Measurements from ENCODE around the gene PDXK. TPM values are rescaled to one million over a fixed set of nuclear protein-coding genes. Genes with fewer than 3 reads are reported as not detected.

The PDXK gene
- polyA plus RNA-seq, 6 donors from 2014 or later, result 28.5 to 46.1 (median 39.2) TPM

GRCh38 chr21:43748622-43749021 is 29.7 kb downstream of the PDXK start:
- Mint-ChIP-seq H3K9me3 (no peaks in the 10 kb centered on the region), H3K4me3 (no peak overlapping the region), H3K27me3 (no peaks in the 10 kb centered on the region), H3K4me1 (no peaks in the 10 kb centered on the region), H3K36me3 (peaks cover 5 to 10% of the 10 kb centered on the region in 2 donors), H3K27ac (no peak overlapping the region)
- DNase-seq (no peak), ATAC-seq (ENCODE audit: low read depth in 2 of 2) (no peak)

DNA sequence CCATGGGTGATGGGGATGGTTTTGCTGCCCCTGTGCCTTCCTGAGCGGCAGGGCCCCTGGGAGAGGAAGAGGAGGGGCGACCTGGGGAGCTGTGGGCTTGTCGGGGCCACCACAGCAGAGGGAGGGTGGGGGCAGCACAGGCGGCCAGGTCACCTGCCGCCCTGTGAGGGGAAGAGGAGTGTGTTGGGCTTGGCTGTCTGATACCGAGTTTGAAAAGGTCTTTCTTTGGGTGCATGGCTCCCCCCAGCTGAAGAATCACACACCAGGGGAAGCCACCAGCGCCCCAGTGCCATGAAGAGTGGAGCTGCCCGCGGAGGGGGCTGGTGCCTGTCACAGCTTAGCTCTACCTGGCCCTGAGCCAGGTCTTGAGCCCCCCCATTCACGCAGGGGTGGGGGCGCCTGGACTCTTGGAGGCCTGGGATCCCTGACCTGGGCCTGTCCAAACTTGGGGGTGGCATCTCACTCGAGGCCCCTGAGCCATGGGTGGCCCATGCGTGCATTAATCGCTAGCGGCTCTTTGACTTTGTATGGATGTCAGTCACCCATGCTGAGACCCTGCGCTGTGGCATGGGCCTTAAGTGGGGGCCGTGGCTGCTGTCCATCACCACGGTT is 30.8 kb downstream of the PDXK start:
- Mint-ChIP-seq H3K4me1 (no peaks in the 10 kb centered on the region), H3K36me3 (peaks cover 4 to 8% of the 10 kb centered on the region in 2 donors), H3K27ac (peak overlapping the region in 1 of 6 donors; percentile 76), H3K4me3 (no peak overlapping the region), H3K27me3 (no peaks in the 10 kb centered on the region), H3K9me3 (no peaks in the 10 kb centered on the region)
- no peak for ATAC-seq (ENCODE audit: low read depth in 2 of 2)
- no peak for DNase-seq

- peak overlapping the region in 1 of 8 donors; percentile 23 for H3K4me3 Mint-ChIP-seq
- H3K4me1 Mint-ChIP-seq, result no peaks in the 10 kb centered on the region
- no peaks in the 10 kb centered on the region for H3K27me3 Mint-ChIP-seq
- DNase-seq (no peak), ATAC-seq (ENCODE audit: low read depth in 2 of 2) (no peak)
- peak overlapping the region in 1 of 6 donors; percentile 70 for H3K27ac Mint-ChIP-seq
- H3K36me3 Mint-ChIP-seq, result peaks cover 0 to 5% of the 10 kb centered on the region in 2 donors
- no peaks in the 10 kb centered on the region for H3K9me3 Mint-ChIP-seq
Measured at GRCh38 chr21:43750339-43751033, 31.6 kb downstream of the PDXK start.

GRCh38 chr21:43751955-43752591 is 33.1 kb downstream of the PDXK start:
- Mint-ChIP-seq H3K4me1 (no peaks in the 10 kb centered on the region), H3K9me3 (no peaks in the 10 kb centered on the region), H3K27me3 (no peaks in the 10 kb centered on the region), H3K4me3 (no peak overlapping the region), H3K36me3 (peaks cover 0 to 5% of the 10 kb centered on the region in 2 donors), H3K27ac (peak overlapping the region in 1 of 6 donors; percentile 33)
- no peak for DNase-seq
- no peak for ATAC-seq (ENCODE audit: low read depth in 2 of 2)

- DNase-seq (no peak), ATAC-seq (ENCODE audit: low read depth in 2 of 2) (no peak)
- no peaks in the 10 kb centered on the region for H3K27me3 Mint-ChIP-seq
- H3K4me1 Mint-ChIP-seq, result peaks cover 0 to 3% (median 0%) of the 10 kb centered on the region in 3 donors
- H3K36me3 Mint-ChIP-seq, result peaks cover 0 to 5% of the 10 kb centered on the region in 2 donors
- no peak overlapping the region for H3K4me3 Mint-ChIP-seq
- peak overlapping the region in 1 of 6 donors; percentile 54 for H3K27ac Mint-ChIP-seq
- no peaks in the 10 kb centered on the region for H3K9me3 Mint-ChIP-seq
Measured at GRCh38 chr21:43752758-43753438, 34.0 kb downstream of the PDXK start.

- no peak overlapping the region for H3K4me3 Mint-ChIP-seq
- no peaks in the 10 kb centered on the region for H3K27me3 Mint-ChIP-seq
- ATAC-seq (ENCODE audit: low read depth in 2 of 2), result no peak
- H3K4me1 Mint-ChIP-seq, result peaks cover 0 to 3% (median 0%) of the 10 kb centered on the region in 3 donors
- H3K36me3 Mint-ChIP-seq, result peaks cover 0 to 5% of the 10 kb centered on the region in 2 donors
- DNase-seq, result no peak
- no peaks in the 10 kb centered on the region for H3K9me3 Mint-ChIP-seq
- H3K27ac Mint-ChIP-seq, result no peak overlapping the region
Measured at GRCh38 chr21:43753439-43753799, 34.5 kb downstream of the PDXK start.

- Mint-ChIP-seq H3K4me1 (peaks cover 0 to 3% (median 0%) of the 10 kb centered on the region in 3 donors), H3K27me3 (no peaks in the 10 kb centered on the region), H3K9me3 (no peaks in the 10 kb centered on the region), H3K27ac (no peak overlapping the region), H3K36me3 (peaks cover 0 to 5% of the 10 kb centered on the region in 2 donors), H3K4me3 (no peak overlapping the region)
- DNase-seq (no peak), ATAC-seq (ENCODE audit: low read depth in 2 of 2) (no peak)
Measured at GRCh38 chr21:43754948-43755781, 36.2 kb downstream of the PDXK start.

DNA sequence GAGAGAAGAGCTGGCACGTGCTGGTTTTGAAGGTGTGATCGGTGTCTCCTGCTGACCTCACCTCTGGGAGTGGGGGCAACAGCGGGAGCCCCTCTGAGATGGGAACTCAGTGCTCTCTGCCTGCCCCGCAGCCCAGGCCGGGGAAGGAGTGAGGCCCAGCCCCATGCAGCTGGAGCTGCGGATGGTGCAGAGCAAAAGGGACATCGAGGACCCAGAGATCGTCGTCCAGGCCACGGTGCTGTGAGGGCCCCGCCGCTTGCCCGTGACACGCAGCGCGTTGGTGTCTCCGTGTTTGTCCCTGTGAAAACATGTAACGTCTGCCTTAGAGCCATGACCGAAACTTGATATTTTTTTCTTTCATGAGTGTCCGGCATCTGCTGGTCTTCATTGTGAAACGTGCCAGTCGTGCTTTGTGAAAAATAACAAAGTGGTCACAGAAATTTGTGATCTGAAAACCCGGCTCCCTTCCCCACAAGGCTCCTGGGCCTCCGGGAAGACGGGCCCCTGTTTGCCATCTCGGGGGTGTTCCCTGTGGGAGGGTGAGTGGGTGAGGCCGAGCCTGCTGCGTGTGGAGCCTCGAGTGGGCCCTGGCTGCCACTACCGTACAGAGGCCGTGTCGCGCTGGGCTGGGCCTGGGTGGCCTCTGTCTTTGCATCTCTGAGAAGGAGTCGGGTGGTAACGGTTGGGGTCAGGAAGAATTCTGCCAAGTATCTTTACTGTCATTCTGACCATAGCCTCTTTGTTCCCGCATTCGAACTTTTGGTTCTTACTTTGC is 37.1 kb downstream of the PDXK start:
- no peak overlapping the region for H3K27ac Mint-ChIP-seq

DNA sequence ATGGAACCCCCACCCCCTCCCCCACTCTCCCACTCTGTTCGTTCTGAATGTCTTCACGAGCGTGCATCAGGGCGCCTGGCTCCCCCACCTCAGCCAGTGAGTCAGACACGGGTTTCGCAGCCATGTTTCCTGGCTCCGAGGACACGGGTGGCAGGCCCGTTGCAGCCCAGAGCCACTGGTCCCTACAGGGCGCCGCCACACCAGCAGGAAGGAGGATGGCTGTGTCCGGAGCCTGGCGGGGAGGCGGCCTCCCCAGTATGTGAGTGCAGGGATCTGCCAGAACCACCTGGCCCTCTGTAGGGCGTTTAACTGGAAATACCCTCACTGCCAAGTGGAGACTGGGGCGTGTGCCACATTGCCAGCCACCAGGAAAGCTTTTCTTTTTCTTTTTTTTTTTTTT is 38.7 kb downstream of the PDXK start:
- H3K27me3 Mint-ChIP-seq, result no peaks in the 10 kb centered on the region
- H3K4me1 Mint-ChIP-seq, result peaks cover 0 to 3% (median 0%) of the 10 kb centered on the region in 3 donors
- no peak overlapping the region for H3K27ac Mint-ChIP-seq
- ATAC-seq (ENCODE audit: low read depth in 2 of 2) (no peak), DNase-seq (no peak)
- no peaks in the 10 kb centered on the region for H3K9me3 Mint-ChIP-seq
- no peak overlapping the region for H3K4me3 Mint-ChIP-seq
- peaks cover 0 to 5% of the 10 kb centered on the region in 2 donors for H3K36me3 Mint-ChIP-seq

More for the DNA sequence above, 37.1 kb downstream of the PDXK start:
- H3K27me3 Mint-ChIP-seq, result no peaks in the 10 kb centered on the region
- peaks cover 0 to 5% of the 10 kb centered on the region in 2 donors for H3K36me3 Mint-ChIP-seq
- H3K9me3 Mint-ChIP-seq, result no peaks in the 10 kb centered on the region
- no peak for DNase-seq
- peaks cover 0 to 3% (median 0%) of the 10 kb centered on the region in 3 donors for H3K4me1 Mint-ChIP-seq
- H3K4me3 Mint-ChIP-seq, result no peak overlapping the region
- no peak for ATAC-seq (ENCODE audit: low read depth in 2 of 2)

DNA sequence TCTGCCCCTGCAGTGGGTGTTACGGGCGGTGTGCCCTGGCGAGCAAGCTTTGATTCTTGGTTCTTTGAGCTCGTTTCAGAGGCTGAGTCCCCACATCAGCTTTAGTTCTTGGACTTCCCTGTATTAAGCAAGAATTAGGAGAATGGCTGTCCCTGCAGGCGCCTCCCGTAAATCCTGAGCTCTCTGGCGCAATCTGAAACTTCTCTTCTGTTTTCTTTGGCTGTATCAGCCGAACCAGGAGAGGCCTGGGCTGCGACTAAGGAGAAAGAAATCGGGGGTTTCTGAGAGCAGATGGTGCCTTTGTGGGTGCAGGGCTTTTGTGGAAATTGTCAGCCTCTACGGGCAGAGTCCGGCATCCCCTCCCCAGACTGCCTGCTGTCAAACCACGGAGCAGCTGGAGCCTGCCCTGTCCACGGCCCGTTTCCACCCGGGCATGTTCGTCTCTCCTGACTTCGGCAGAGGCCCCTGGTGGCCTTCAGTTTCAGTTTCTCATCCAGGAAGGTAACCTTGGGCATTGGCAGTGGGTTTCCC is 39.2 kb downstream of the PDXK start:
- Mint-ChIP-seq H3K4me1 (peaks cover 0 to 3% (median 0%) of the 10 kb centered on the region in 3 donors), H3K27me3 (no peaks in the 10 kb centered on the region), H3K9me3 (no peaks in the 10 kb centered on the region), H3K27ac (no peak overlapping the region), H3K36me3 (peaks cover 0 to 5% of the 10 kb centered on the region in 2 donors), H3K4me3 (no peak overlapping the region)
- DNase-seq (no peak), ATAC-seq (ENCODE audit: low read depth in 2 of 2) (no peak)

GRCh38 chr21:43758811-43759210 is 39.9 kb downstream of the PDXK start:
- Mint-ChIP-seq H3K27me3 (no peaks in the 10 kb centered on the region), H3K4me1 (peaks cover 0 to 3% (median 0%) of the 10 kb centered on the region in 3 donors), H3K36me3 (peaks cover 0 to 3% of the 10 kb centered on the region in 2 donors), H3K27ac (peak overlapping the region in 1 of 6 donors; percentile 18), H3K9me3 (no peaks in the 10 kb centered on the region), H3K4me3 (no peak overlapping the region)
- ATAC-seq (ENCODE audit: low read depth in 2 of 2) (no peak), DNase-seq (no peak)

GRCh38 chr21:43759651-43760050 is 40.7 kb downstream of the PDXK start:
- ATAC-seq (ENCODE audit: low read depth in 2 of 2) (no peak), DNase-seq (no peak)
- H3K4me1 Mint-ChIP-seq, result peaks cover 0 to 3% (median 0%) of the 10 kb centered on the region in 3 donors
- peak overlapping the region in 2 of 6 donors; percentile 18 to 42 for H3K27ac Mint-ChIP-seq
- no peaks in the 10 kb centered on the region for H3K9me3 Mint-ChIP-seq
- no peak overlapping the region for H3K4me3 Mint-ChIP-seq
- no peaks in the 10 kb centered on the region for H3K27me3 Mint-ChIP-seq
- H3K36me3 Mint-ChIP-seq, result no peaks in the 10 kb centered on the region
